Gastrocnemius medialis (tissue), 4 donors: Measurements from ENCODE around the gene CHCHD10. TPM values are rescaled to one million over a fixed set of nuclear protein-coding genes. Genes with fewer than 3 reads are reported as not detected.

Source experiments
- ATAC-seq, 2 donors: fragments of 150-250 bp; one replicate each; pipeline ENCODE4 v1.9.1; 2016
- DNase-seq, 2 donors: peaks; one replicate each; pipeline ENCODE4 v3.0.0-alpha.2; 2019
- H3K27ac ChIP-seq, 4 donors: fragments of 200-600 bp; sonication (generic); 1 replicate in 1 of 4; 2 replicates in 3 of 4; pipeline ENCODE4 v1.5.1; 2016 to 2018; ENCODE audit warnings: mild to moderate bottlenecking in 2 of 4, moderate library complexity in 1 of 4
- H3K27me3 ChIP-seq, 3 donors: fragments of 200-600 bp; sonication (generic) in 2 of 3; 1 replicate in 1 of 3; 2 replicates in 2 of 3; pipeline versions ENCODE4 v1.5.1 to v1.6.0; 2016 to 2019; ENCODE audit warnings: mild to moderate bottlenecking in 1 of 3, moderate library complexity in 1 of 3
- H3K36me3 ChIP-seq, 2 donors: fragments of 200-600 bp; sonication (generic) in 1 of 2; one replicate each; pipeline ENCODE4 v1.5.1; 2017 to 2018
- H3K4me1 ChIP-seq, 2 donors: fragments of 200-600 bp; sonication (generic) in 1 of 2; one replicate each; pipeline ENCODE4 v1.5.1; 2016 to 2017; ENCODE audit warnings: mild to moderate bottlenecking in 2 of 2
- H3K4me3 ChIP-seq, 4 donors: fragments of 200-600 bp; sonication (generic) in 3 of 4; 1 replicate in 1 of 4; 2 replicates in 3 of 4; pipeline ENCODE4 v1.5.1; 2016 to 2019; ENCODE audit warnings: mild to moderate bottlenecking in 2 of 4
- H3K9me3 ChIP-seq, 3 donors: fragments of 200-600 bp; sonication (generic) in 2 of 3; 1 replicate in 1 of 3; 2 replicates in 2 of 3; pipeline ENCODE4 v1.5.1; 2016 to 2019
- CTCF ChIP-seq, 5 experiments: fragments of 450-650 bp in 3 of 5; fragments of 200-600 bp in 2 of 5; sonication (generic) in 2 of 5; IDR thresholded peaks in 4 of 5; conservative IDR thresholded peaks in 1 of 5; 1 replicate in 4 of 5; 2 replicates in 1 of 5; pipeline ENCODE4 v1.5.1; 2016 to 2019; ENCODE audit warnings: antibody characterized with exemption in 5 of 5, mild to moderate bottlenecking in 3 of 5, moderate library complexity in 3 of 5
- POLR2A ChIP-seq, 2 donors: fragments of 450-650 bp; IDR thresholded peaks; one replicate each; pipeline ENCODE4 v1.6.1; 2017; ENCODE audit warnings: antibody characterized with exemption in 2 of 2, mild to moderate bottlenecking in 2 of 2, moderate library complexity in 2 of 2
- in situ Hi-C, 4 donors: fragments of 200-750 bp; cut with MboI; loops; one replicate each; pipeline versions ENCODE4 v1.15.0 to v1.8.0; 2017; ENCODE audit warnings: low sequenced_read_pairs in 4 of 4
- intact Hi-C: fragments of 100-400 bp; cut with DNase I; formaldehyde crosslinking; loops from one replicate; pipeline ENCODE4 v1.15.1; 2023; ENCODE audit warnings: low total_unique reads
- total RNA-seq, 4 donors: library from RNA; depleted of rRNA; stranded (reverse); fragments of >200 nt; gene quantifications; one replicate each; pipeline versions ENCODE4 v1.1.0 to v1.2.3, GENCODE V29; 2016

The CHCHD10 gene
- total RNA-seq, 4 donors from 2014 or later = 157 to 290 (median 181) TPM

DNA sequence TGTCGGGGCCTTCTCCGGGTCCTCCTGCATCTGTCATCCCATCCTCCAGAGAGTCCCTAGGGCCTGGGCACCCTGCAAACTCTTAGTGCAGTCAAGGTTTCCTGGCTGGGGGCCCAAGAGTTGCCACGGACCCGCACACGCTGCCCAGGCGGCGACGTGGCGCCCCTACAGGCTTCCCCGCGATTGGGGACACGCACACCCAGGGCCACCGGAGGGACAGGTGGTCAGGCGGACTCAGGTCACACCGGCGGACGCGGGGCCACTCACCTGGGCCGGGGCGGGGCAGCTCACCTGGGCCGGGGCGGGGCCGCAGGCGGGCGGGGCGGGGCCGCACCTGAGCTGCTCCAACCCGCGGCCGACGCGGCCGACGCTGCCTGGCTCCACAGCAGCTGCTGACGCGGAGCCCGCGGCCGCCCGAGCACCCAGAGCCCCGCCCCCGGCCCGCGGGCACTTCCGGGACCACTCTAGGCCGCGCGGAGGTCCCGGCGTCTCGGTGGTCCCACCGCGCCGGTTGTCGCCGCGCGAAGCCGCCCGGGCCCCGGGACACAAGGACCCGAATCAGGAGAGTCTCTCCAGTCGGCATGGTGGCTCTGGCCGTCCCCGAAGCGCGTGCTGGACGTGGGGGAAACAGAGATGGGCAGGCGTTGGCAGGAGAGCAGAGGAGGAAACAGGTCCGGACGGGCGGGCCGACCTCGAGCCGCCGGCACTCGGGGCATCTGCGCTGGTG is 16.9 kb downstream of the CHCHD10 start, which contains the start of gene ZNF70:
Gene ZNF70, minus strand, starts transcription at position 399 of the 727 bp plus-strand sequence. CDS start 5,972 bp downstream, outside the sequence.
- H3K9me3 ChIP-seq = no peaks in the 10 kb centered on the region
- peak; percentile 67 to 85 for DNase-seq
- H3K4me3 ChIP-seq = peak within 1 kb of the TSS; percentile 62 to 89 (median 76)
- no peaks in the 10 kb centered on the region for H3K36me3 ChIP-seq
- peaks cover 9 to 10% of the 10 kb centered on the region in 2 donors for H3K4me1 ChIP-seq
- intact Hi-C loops = loop anchor here (2.0 to 5.0 kb wide), 3 partner anchors 16 to 36 kb away; partner anchors contain the start of genes CHCHD10 and SMARCB1
- peak within 1 kb of the TSS; percentile 78 to 89 (median 84) for H3K27ac ChIP-seq
- TF ChIP-seq POLR2A (IDR thresholded peaks at IDR 0.05) = peak; percentile 73 to 74
- peak in 3 of 5 experiments; percentile 12 to 30 (median 22) for TF ChIP-seq CTCF (IDR thresholded peaks at IDR 0.05 in 4 of 5, conservative IDR thresholded peaks at IDR 0.05 in 1 of 5)
- in situ Hi-C loops = no loop called here
- no peaks in the 10 kb centered on the region for H3K27me3 ChIP-seq
- peak; percentile 73 to 80 for ATAC-seq

GRCh38 chr22:23750367-23750713 is 17.4 kb downstream of the CHCHD10 start:
- intact Hi-C loops = loop anchor here (2.0 to 5.0 kb wide), 3 partner anchors 16 to 36 kb away; partner anchors contain the start of genes CHCHD10 and SMARCB1
- H3K27ac ChIP-seq = peak overlapping the region; percentile 78 to 89 (median 84)

DNA sequence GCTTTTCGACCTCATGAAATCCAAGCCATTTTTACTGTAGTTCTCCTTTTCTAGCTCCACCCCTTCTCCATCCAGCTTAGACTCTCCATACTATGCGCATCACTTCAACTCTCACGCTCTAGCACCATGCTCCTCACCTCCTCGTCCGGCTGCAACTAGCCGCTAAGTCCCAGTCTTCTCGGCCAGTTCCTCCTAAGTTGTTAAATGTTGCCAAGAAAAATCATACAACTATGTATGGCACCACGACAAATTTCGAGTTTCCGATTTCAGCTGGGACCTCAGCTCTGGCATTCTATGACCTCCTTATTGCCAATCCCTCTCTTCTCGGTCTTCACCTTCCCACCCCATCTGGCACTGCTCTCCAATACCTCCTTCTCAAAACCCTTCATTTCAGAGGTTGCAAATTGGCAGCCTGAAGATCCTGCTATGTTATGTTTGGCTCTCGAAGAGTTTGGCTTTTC is 17.9 kb downstream of the CHCHD10 start:
- intact Hi-C loops (loop anchor here (2.0 to 5.0 kb wide), 3 partner anchors 17 to 37 kb away; partner anchors contain the start of genes CHCHD10 and SMARCB1), in situ Hi-C loops (no loop called here)
- DNase-seq (no peak), ATAC-seq (no peak)
- peak overlapping the region in 3 of 4 donors; percentile 83 to 89 (median 85) for H3K27ac ChIP-seq
- H3K4me3 ChIP-seq = peak overlapping the region in 3 of 4 donors; percentile 71 to 89 (median 80)
- H3K9me3 ChIP-seq = no peaks in the 10 kb centered on the region
- H3K4me1 ChIP-seq = peaks cover 9 to 10% of the 10 kb centered on the region in 2 donors
- TF ChIP-seq POLR2A (IDR thresholded peaks at IDR 0.05) (no peak), CTCF (IDR thresholded peaks at IDR 0.05 in 4 of 5, conservative IDR thresholded peaks at IDR 0.05 in 1 of 5) (no peak)
- peaks cover 0 to 5% of the 10 kb centered on the region in 2 donors for H3K36me3 ChIP-seq
- no peaks in the 10 kb centered on the region for H3K27me3 ChIP-seq

More at GRCh38 chr22:23750367-23750713, 17.4 kb downstream of the CHCHD10 start:
- H3K9me3 ChIP-seq = no peaks in the 10 kb centered on the region
- H3K36me3 ChIP-seq = peaks cover 0 to under 1% of the 10 kb centered on the region in 2 donors
- H3K4me1 ChIP-seq = peaks cover 9 to 10% of the 10 kb centered on the region in 2 donors
- H3K27me3 ChIP-seq = no peaks in the 10 kb centered on the region
- no peak for TF ChIP-seq CTCF (IDR thresholded peaks at IDR 0.05 in 4 of 5, conservative IDR thresholded peaks at IDR 0.05 in 1 of 5)
- no peak for TF ChIP-seq POLR2A (IDR thresholded peaks at IDR 0.05)
- in situ Hi-C loops = no loop called here
- no peak for ATAC-seq
- no peak for DNase-seq
- peak overlapping the region; percentile 62 to 89 (median 76) for H3K4me3 ChIP-seq

- Histone ChIP-seq H3K9me3 (no peaks in the 10 kb centered on the region), H3K4me3 (no peak overlapping the region), H3K27me3 (no peaks in the 10 kb centered on the region), H3K36me3 (peaks cover 0 to 22% of the 10 kb centered on the region in 2 donors), H3K27ac (peak overlapping the region in 2 of 4 donors; percentile 85 to 96), H3K4me1 (peaks cover 27 to 34% of the 10 kb centered on the region in 2 donors)
- TF ChIP-seq CTCF (IDR thresholded peaks at IDR 0.05 in 4 of 5, conservative IDR thresholded peaks at IDR 0.05 in 1 of 5) = no peak
- no peak for TF ChIP-seq POLR2A (IDR thresholded peaks at IDR 0.05)
- in situ Hi-C loops = no loop called here
- ATAC-seq (no peak), DNase-seq (no peak)
- intact Hi-C loops = no loop called here
Observed at GRCh38 chr22:23745791-23746190, 22.0 kb downstream of the CHCHD10 start.
